ENCODE measurements around the gene LMCD1.

Gene LMCD1

DNA sequence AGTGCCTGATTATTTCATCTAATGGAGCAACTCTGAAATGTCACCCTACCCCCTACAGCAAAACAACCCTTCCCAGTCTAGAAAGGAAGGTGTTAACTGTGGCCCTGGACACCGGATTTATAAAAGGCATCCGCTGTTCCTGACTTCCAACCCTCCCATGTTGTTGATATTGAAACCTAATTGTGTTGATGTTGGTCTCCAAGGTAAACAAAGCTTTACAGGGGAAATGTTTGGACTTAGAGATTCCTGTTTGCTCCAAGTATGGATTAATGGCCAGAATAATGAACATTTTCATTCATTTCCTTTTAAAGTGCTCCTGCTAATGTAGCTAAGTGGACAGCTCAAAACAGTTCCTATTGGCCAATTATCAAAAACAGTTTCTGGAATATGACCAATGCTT, 19.4 kb upstream of the LMCD1 start:
- Histone ChIP-seq H3K27me3 (ENCODE audit: control insufficient read depth in 1 of 2, insufficient read depth in 1 of 2, low read length in 2 of 2) (no peaks in the 10 kb centered on the region), H2BK5ac (ENCODE audit: low read depth, low read length, poor library complexity, severe bottlenecking) (no peak overlapping the region), H2BK15ac (ENCODE audit: low read depth, poor library complexity, severe bottlenecking) (no peak overlapping the region), H3K4ac (ENCODE audit: low read depth in 1 of 2, low read length in 2 of 2) (no peak overlapping the region), H3K4me2 (ENCODE audit: low read length, poor library complexity, severe bottlenecking) (no peak overlapping the region), H2AK5ac (ENCODE audit: low read length, severe bottlenecking) (peak overlapping the region; percentile 6), H4K91ac (ENCODE audit: low read length) (no peak overlapping the region), H3K14ac (ENCODE audit: low read length in 2 of 2) (no peak overlapping the region), H3K4me3 (ENCODE audit: insufficient read depth in 1 of 2, low read depth in 1 of 2, low read length in 2 of 2) (no peak overlapping the region), H3K18ac (ENCODE audit: low read depth in 1 of 2, low read length in 2 of 2) (peak overlapping the region in 1 of 2 experiments; percentile 28), H2AFZ (ENCODE audit: low read depth, low read length) (no peak overlapping the region), H3K9ac (ENCODE audit: low read length) (peak overlapping the region; percentile 52), H2BK12ac (ENCODE audit: low read length in 2 of 2) (peak overlapping the region in 1 of 2 experiments; percentile 72), H4K8ac (ENCODE audit: low read length) (no peak overlapping the region), H3K4me1 (ENCODE audit: control insufficient read depth, insufficient read depth, low read depth, low read length) (peaks cover 7% of the 10 kb centered on the region), H3K9me3 (ENCODE audit: control insufficient read depth, low read length) (peaks cover 2% of the 10 kb centered on the region), H2BK120ac (ENCODE audit: low read depth, low read length) (no peak overlapping the region), H3K36me3 (ENCODE audit: control insufficient read depth in 1 of 2, insufficient read depth in 2 of 2, low read depth in 1 of 2, low read length in 2 of 2) (no peaks in the 10 kb centered on the region), H3K79me1 (replicated peaks; ENCODE audit: low read length, poor library complexity, severe bottlenecking) (peaks cover 3% of the 10 kb centered on the region), H3K23ac (ENCODE audit: low read length in 2 of 2) (no peak overlapping the region), H3K27ac (ENCODE audit: low read length, poor library complexity, severe bottlenecking) (no peak overlapping the region)
- DNase-seq: peak; percentile 71
- no CpG with 5 or more reads among the region's 2 CpGs for WGBS

DNA sequence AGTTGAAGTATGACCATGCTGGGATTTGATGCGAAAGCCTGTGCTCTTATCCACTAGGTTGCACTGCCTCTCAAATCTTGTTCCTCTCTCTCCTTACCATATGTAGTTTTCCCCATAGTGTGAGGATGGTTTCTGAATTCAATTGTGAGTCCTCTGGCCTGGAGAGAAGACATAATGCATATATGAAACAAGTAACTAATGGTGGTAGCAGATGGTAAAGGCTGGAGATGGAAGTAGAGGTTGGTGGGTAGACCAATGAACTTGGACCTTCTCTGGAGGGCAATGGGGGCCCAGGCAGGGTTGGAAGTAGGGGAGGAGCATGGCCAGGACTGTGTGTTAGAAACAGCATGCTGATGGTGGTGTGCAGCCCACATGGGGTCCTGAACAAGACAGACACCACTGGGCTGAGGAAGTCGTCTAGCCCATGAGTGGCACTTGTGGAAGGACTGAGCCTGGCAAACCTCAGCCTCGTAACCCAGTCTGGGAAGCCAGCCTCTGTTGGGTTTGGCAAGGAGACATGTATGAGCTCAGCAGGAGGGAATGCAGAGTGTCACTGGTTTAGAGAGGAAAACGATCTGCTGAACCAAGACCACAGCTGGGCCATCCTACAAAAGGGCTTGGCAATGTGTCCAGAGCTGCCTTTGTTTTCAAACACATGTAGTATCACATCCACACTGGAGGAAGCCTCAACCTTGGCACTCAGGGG, 18.5 kb upstream of the LMCD1 start:
- H2AK5ac ChIP-seq (ENCODE audit: low read length, severe bottlenecking): peak overlapping the region; percentile 68
- 37% methylated on average over 4 of the region's 4 CpGs for WGBS
- no peak overlapping the region for H2AFZ ChIP-seq (ENCODE audit: low read depth, low read length)
- H4K8ac ChIP-seq (ENCODE audit: low read length): peak overlapping the region; percentile 77
- peak overlapping the region; percentile 82 for H4K91ac ChIP-seq (ENCODE audit: low read length)
- H3K4ac ChIP-seq (ENCODE audit: low read depth in 1 of 2, low read length in 2 of 2): peak overlapping the region; percentile 19 to 35
- no peak overlapping the region for H3K4me2 ChIP-seq (ENCODE audit: low read length, poor library complexity, severe bottlenecking)
- H2BK15ac ChIP-seq (ENCODE audit: low read depth, poor library complexity, severe bottlenecking): no peak overlapping the region
- no peak overlapping the region for H2BK5ac ChIP-seq (ENCODE audit: low read depth, low read length, poor library complexity, severe bottlenecking)
- H3K23ac ChIP-seq (ENCODE audit: low read length in 2 of 2): no peak overlapping the region
- peaks cover 7% of the 10 kb centered on the region for H3K4me1 ChIP-seq (ENCODE audit: control insufficient read depth, insufficient read depth, low read depth, low read length)
- H3K14ac ChIP-seq (ENCODE audit: low read length in 2 of 2): no peak overlapping the region
- H3K18ac ChIP-seq (ENCODE audit: low read depth in 1 of 2, low read length in 2 of 2): peak overlapping the region; percentile 44 to 89
- peaks cover 3% of the 10 kb centered on the region for H3K79me1 ChIP-seq (replicated peaks; ENCODE audit: low read length, poor library complexity, severe bottlenecking)
- DNase-seq: peak; percentile 95
- H3K36me3 ChIP-seq (ENCODE audit: control insufficient read depth in 1 of 2, insufficient read depth in 2 of 2, low read depth in 1 of 2, low read length in 2 of 2): no peaks in the 10 kb centered on the region
- peak overlapping the region; percentile 69 for H3K27ac ChIP-seq (ENCODE audit: low read length, poor library complexity, severe bottlenecking)
- peak overlapping the region; percentile 52 for H3K9ac ChIP-seq (ENCODE audit: low read length)
- no peak overlapping the region for H3K4me3 ChIP-seq (ENCODE audit: insufficient read depth in 1 of 2, low read depth in 1 of 2, low read length in 2 of 2)
- H2BK12ac ChIP-seq (ENCODE audit: low read length in 2 of 2): peak overlapping the region; percentile 28 to 32
- H3K27me3 ChIP-seq (ENCODE audit: control insufficient read depth in 1 of 2, insufficient read depth in 1 of 2, low read length in 2 of 2): no peaks in the 10 kb centered on the region
- peak overlapping the region; percentile 89 for H2BK120ac ChIP-seq (ENCODE audit: low read depth, low read length)
- peaks cover 2% of the 10 kb centered on the region for H3K9me3 ChIP-seq (ENCODE audit: control insufficient read depth, low read length)

DNA sequence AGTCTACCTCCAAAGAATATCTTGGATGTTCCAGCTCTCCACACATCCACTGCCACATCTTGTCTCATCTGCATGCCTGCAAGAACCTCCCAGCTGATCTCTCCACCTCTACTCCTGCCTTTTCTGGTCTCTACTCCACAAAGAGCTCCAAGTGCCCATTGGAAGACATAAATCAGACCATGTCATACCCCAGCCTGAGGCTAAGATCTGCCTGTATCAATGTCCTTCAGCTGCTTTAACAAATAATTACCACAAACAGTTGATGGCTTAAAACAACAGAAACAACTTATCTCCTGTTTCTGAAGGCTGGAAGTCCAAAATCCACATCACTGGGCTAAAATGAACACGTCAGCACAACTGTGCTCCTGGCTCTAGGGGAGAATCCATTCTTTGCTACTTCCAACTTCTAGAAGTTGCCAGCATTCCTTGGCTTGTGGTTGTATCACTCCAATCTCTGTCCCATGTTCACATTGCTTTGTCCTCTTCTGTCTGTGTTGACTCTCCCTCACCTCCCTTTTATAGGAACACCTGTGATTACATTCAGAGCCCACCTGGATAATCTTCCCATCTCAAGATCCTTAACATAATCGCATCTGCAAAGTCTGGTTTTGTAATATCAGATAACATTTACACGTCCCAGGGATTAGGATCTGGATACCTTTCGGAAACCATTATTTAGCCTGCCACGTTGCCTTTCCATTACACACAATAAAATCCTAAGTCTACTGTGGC, 17.0 kb upstream of the LMCD1 start:
- no peak overlapping the region for H3K4ac ChIP-seq (ENCODE audit: low read depth in 1 of 2, low read length in 2 of 2)
- peaks cover 11% of the 10 kb centered on the region for H3K4me1 ChIP-seq (ENCODE audit: control insufficient read depth, insufficient read depth, low read depth, low read length)
- no peak for DNase-seq
- no peak overlapping the region for H2BK120ac ChIP-seq (ENCODE audit: low read depth, low read length)
- no peaks in the 10 kb centered on the region for H3K27me3 ChIP-seq (ENCODE audit: control insufficient read depth in 1 of 2, insufficient read depth in 1 of 2, low read length in 2 of 2)
- H3K14ac ChIP-seq (ENCODE audit: low read length in 2 of 2): no peak overlapping the region
- no peak overlapping the region for H2AFZ ChIP-seq (ENCODE audit: low read depth, low read length)
- no peak overlapping the region for H4K91ac ChIP-seq (ENCODE audit: low read length)
- H3K4me3 ChIP-seq (ENCODE audit: insufficient read depth in 1 of 2, low read depth in 1 of 2, low read length in 2 of 2): no peak overlapping the region
- H3K9ac ChIP-seq (ENCODE audit: low read length): no peak overlapping the region
- H2BK5ac ChIP-seq (ENCODE audit: low read depth, low read length, poor library complexity, severe bottlenecking): no peak overlapping the region
- H2BK15ac ChIP-seq (ENCODE audit: low read depth, poor library complexity, severe bottlenecking): no peak overlapping the region
- no peak overlapping the region for H3K23ac ChIP-seq (ENCODE audit: low read length in 2 of 2)
- no peak overlapping the region for H3K18ac ChIP-seq (ENCODE audit: low read depth in 1 of 2, low read length in 2 of 2)
- H2BK12ac ChIP-seq (ENCODE audit: low read length in 2 of 2): peak overlapping the region in 1 of 2 experiments; percentile 11
- H3K79me1 ChIP-seq (replicated peaks; ENCODE audit: low read length, poor library complexity, severe bottlenecking): peaks cover 2% of the 10 kb centered on the region
- H3K9me3 ChIP-seq (ENCODE audit: control insufficient read depth, low read length): peaks cover 2% of the 10 kb centered on the region
- no peak overlapping the region for H4K8ac ChIP-seq (ENCODE audit: low read length)
- no peaks in the 10 kb centered on the region for H3K36me3 ChIP-seq (ENCODE audit: control insufficient read depth in 1 of 2, insufficient read depth in 2 of 2, low read depth in 1 of 2, low read length in 2 of 2)
- H3K4me2 ChIP-seq (ENCODE audit: low read length, poor library complexity, severe bottlenecking): no peak overlapping the region
- H3K27ac ChIP-seq (ENCODE audit: low read length, poor library complexity, severe bottlenecking): no peak overlapping the region
- H2AK5ac ChIP-seq (ENCODE audit: low read length, severe bottlenecking): peak overlapping the region; percentile 13
- WGBS: 95% methylated on average over 5 of the region's 5 CpGs

DNA sequence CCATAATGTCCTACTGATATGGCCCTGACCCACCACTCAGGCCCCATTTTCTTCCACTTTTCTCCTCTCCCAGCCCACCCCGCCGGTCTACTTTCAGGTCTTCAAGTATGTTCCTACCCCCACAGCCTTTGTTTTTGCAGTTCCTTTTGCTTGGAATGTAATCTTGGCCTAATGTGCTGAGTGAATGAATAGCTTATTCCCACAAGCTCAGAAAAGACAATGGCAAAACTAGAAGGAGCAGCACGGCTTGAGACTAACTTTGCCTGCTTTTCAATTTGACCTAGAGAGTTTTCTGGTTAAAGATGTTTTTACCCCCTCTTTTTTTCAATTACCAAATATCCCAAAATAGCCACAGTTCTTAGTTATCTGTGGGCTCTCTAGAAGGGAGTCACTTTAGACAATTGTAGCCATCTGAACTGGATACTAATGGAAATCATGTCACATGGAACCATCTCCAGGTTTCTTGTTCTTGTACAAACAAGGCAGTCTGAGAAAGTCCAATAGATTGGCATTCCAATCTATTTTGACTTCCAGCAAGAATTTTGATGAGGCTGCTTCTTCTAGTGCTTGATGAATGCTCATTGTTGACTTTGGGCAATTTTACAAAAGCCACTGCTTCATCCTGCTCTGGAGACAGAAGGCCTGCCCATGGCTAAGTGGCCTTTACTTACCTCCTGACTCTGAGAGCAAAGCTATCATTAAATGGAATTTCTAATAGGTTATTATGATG, 16.3 kb upstream of the LMCD1 start:
- H3K27me3 ChIP-seq (ENCODE audit: control insufficient read depth in 1 of 2, insufficient read depth in 1 of 2, low read length in 2 of 2): no peaks in the 10 kb centered on the region
- no peak for DNase-seq
- no CpG with 5 or more reads among the region's 3 CpGs for WGBS

More for the DNA sequence above, 16.3 kb upstream of the LMCD1 start:
- peak overlapping the region in 1 of 2 experiments; percentile 11 for H2BK12ac ChIP-seq (ENCODE audit: low read length in 2 of 2)
- peaks cover 2% of the 10 kb centered on the region for H3K79me1 ChIP-seq (replicated peaks; ENCODE audit: low read length, poor library complexity, severe bottlenecking)
- no peak overlapping the region for H3K4ac ChIP-seq (ENCODE audit: low read depth in 1 of 2, low read length in 2 of 2)
- H3K36me3 ChIP-seq (ENCODE audit: control insufficient read depth in 1 of 2, insufficient read depth in 2 of 2, low read depth in 1 of 2, low read length in 2 of 2): no peaks in the 10 kb centered on the region
- no peak overlapping the region for H3K23ac ChIP-seq (ENCODE audit: low read length in 2 of 2)
- no peak overlapping the region for H3K9ac ChIP-seq (ENCODE audit: low read length)
- H3K18ac ChIP-seq (ENCODE audit: low read depth in 1 of 2, low read length in 2 of 2): no peak overlapping the region
- H4K8ac ChIP-seq (ENCODE audit: low read length): no peak overlapping the region
- H3K4me2 ChIP-seq (ENCODE audit: low read length, poor library complexity, severe bottlenecking): no peak overlapping the region
- peak overlapping the region; percentile 55 for H3K27ac ChIP-seq (ENCODE audit: low read length, poor library complexity, severe bottlenecking)
- H3K4me3 ChIP-seq (ENCODE audit: insufficient read depth in 1 of 2, low read depth in 1 of 2, low read length in 2 of 2): no peak overlapping the region
- H2AK5ac ChIP-seq (ENCODE audit: low read length, severe bottlenecking): peak overlapping the region; percentile 91
- peaks cover 2% of the 10 kb centered on the region for H3K9me3 ChIP-seq (ENCODE audit: control insufficient read depth, low read length)
- no peak overlapping the region for H3K14ac ChIP-seq (ENCODE audit: low read length in 2 of 2)
- no peak overlapping the region for H2BK15ac ChIP-seq (ENCODE audit: low read depth, poor library complexity, severe bottlenecking)
- no peak overlapping the region for H4K91ac ChIP-seq (ENCODE audit: low read length)
- no peak overlapping the region for H2AFZ ChIP-seq (ENCODE audit: low read depth, low read length)
- H2BK120ac ChIP-seq (ENCODE audit: low read depth, low read length): no peak overlapping the region
- no peak overlapping the region for H2BK5ac ChIP-seq (ENCODE audit: low read depth, low read length, poor library complexity, severe bottlenecking)
- H3K4me1 ChIP-seq (ENCODE audit: control insufficient read depth, insufficient read depth, low read depth, low read length): peaks cover 13% of the 10 kb centered on the region

All from mesenchymal stem cell (in vitro differentiated cells and primary cell).